ENCODE measurements around the gene DPEP2.

GRCh38 chr16:67977005-67977404 lies 22.3 kb downstream of the DPEP2 start:
- no peak for TF ChIP-seq CHD2 (IDR thresholded peaks at IDR 0.05; ENCODE audit: borderline replicate concordance, low read depth, low read length)
- no peak for TF ChIP-seq ATF3 (IDR thresholded peaks at IDR 0.05; ENCODE audit: borderline replicate concordance, extremely low read depth, low read depth, low read length)
- TF ChIP-seq POLR2A (IDR thresholded peaks at IDR 0.05; ENCODE audit: low read depth, low read length) = no peak
- no peak for TF ChIP-seq SP1 (IDR thresholded peaks at IDR 0.05; ENCODE audit: low read depth, low read length)
- TF ChIP-seq HDAC6 (IDR thresholded peaks at IDR 0.05; ENCODE audit: unreplicated experiment) = no peak

Data from GM12878 (cell line).